Measurements from ENCODE around the gene MPST. TPM values are rescaled to one million over a fixed set of nuclear protein-coding genes. Genes with fewer than 3 reads are reported as not detected.

MPST gene
- total RNA-seq, 2 experiments from 2014 or later: 29.6 to 32.7 TPM

DNA sequence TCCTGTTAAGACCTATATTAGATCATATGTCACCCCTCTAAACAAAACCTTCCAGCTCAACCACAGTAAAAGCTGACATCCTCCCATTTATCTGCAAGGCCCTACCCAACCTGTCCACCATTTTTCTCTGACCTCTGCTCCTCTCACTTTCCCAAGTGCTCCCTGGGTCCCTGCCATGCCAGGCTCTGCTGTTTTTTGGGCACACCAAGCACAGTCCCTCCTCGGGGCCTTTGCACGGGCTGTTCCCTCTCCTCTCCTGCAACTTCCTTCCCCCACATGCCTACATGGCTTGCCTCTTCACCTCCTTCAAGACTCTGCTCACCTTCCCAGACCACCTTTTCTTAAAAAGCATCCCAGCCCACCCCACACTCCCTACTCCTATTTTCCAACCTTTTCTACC is 10.1 kb upstream of the MPST start:
- DNase-seq: no peak
- Mint-ChIP-seq H3K36me3 (ENCODE audit: low read depth) (peaks cover 2% of the 10 kb centered on the region), H3K4me1 (no peaks in the 10 kb centered on the region), H3K9me3 (no peaks in the 10 kb centered on the region), H3K27me3 (peaks cover 40% of the 10 kb centered on the region), H3K27ac (no peak overlapping the region), H3K4me3 (no peak overlapping the region)
- CTCF ChIA-PET: interaction anchor here (1.4 kb wide), 1 partner anchor 12 kb away, joined by 3 read pairs; no protein-coding TSS in a partner anchor
- POLR2A ChIA-PET: no interaction called here

DNA sequence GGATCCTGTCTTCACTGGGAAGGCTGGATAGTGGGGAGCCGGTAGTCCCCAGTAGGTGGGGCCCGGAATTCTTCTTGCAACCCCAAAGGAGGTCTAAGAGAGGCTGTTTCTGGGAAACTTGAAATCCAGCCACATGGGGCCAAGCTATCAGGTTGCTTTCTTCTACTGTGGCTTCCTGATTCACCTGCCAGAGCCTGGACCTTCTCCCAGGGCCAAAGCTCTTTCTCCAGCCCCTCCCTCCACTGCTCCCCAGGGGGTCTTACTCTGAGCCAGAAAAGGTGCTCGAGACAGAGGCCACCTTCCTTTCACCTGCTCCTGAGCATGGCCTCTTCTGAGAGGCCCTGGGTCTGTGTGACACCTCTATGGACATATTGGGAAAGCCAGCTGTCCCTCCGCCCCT is 9.4 kb upstream of the MPST start:
- CTCF ChIA-PET: interaction anchor here (1.4 kb wide), 1 partner anchor 11 kb away, joined by 3 read pairs; no protein-coding TSS in a partner anchor

DNA sequence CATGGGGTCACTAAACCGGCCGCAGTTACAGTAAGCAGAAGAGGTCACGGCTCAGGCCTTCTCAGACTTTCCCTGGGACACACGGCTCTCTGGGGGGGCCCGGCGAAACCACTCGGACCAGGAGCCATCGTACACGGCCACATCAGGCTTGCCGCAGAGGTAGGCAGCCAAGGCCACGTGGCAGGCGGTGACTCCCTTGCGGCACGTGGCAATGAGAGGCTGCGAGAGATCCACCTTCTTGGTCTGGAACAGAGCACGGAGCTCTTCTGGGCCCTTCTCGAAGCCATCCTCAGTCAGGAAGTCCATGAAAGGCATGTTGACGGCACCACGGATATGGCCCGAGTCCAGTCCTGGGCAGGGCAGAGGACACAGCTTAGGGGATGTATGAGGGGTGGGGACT is 8.6 kb upstream of the MPST start:
- Mint-ChIP-seq H3K4me1 (no peaks in the 10 kb centered on the region), H3K9me3 (no peaks in the 10 kb centered on the region), H3K27me3 (peaks cover 29% of the 10 kb centered on the region), H3K4me3 (no peak overlapping the region), H3K27ac (no peak overlapping the region), H3K36me3 (ENCODE audit: low read depth) (peaks cover 1% of the 10 kb centered on the region)
- POLR2A ChIA-PET: no interaction called here
- no peak for DNase-seq
- CTCF ChIA-PET: interaction anchor here (1.0 kb wide), 2 partner anchors 11 kb away, joined by 3 read pairs; no protein-coding TSS in a partner anchor

More for the DNA sequence above, 9.4 kb upstream of the MPST start:
- no peak overlapping the region for H3K27ac Mint-ChIP-seq
- no peaks in the 10 kb centered on the region for H3K4me1 Mint-ChIP-seq
- POLR2A ChIA-PET: no interaction called here
- peaks cover 2% of the 10 kb centered on the region for H3K36me3 Mint-ChIP-seq (ENCODE audit: low read depth)
- H3K4me3 Mint-ChIP-seq: no peak overlapping the region
- DNase-seq: no peak
- no peaks in the 10 kb centered on the region for H3K9me3 Mint-ChIP-seq
- H3K27me3 Mint-ChIP-seq: peaks cover 37% of the 10 kb centered on the region

DNA sequence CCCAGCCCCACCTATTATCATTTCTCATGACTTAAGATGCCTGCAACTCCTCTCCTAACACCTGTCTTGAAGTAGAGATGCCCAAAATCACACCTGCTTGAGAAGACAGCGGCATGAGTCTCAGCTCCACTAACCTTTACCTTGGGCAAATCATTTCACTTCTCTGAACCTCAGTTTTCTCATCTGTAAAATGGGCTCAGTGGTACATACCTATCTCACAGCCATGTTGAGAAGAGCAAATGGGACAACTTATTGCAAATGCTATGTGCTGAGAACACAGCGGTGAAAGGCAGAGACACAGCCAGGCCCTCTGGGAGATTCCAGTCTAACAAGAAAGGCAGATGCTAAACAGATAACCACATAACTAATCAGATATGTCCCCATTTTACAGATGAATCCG is 8.1 kb upstream of the MPST start:
- POLR2A ChIA-PET: no interaction called here
- Mint-ChIP-seq H3K4me1 (no peaks in the 10 kb centered on the region), H3K36me3 (ENCODE audit: low read depth) (no peaks in the 10 kb centered on the region), H3K9me3 (no peaks in the 10 kb centered on the region), H3K27me3 (peaks cover 24% of the 10 kb centered on the region), H3K4me3 (no peak overlapping the region), H3K27ac (no peak overlapping the region)
- no peak for DNase-seq
- CTCF ChIA-PET: interaction anchor here (1.0 kb wide), 2 partner anchors 10 to 11 kb away, joined by 3 read pairs; no protein-coding TSS in a partner anchor

DNA sequence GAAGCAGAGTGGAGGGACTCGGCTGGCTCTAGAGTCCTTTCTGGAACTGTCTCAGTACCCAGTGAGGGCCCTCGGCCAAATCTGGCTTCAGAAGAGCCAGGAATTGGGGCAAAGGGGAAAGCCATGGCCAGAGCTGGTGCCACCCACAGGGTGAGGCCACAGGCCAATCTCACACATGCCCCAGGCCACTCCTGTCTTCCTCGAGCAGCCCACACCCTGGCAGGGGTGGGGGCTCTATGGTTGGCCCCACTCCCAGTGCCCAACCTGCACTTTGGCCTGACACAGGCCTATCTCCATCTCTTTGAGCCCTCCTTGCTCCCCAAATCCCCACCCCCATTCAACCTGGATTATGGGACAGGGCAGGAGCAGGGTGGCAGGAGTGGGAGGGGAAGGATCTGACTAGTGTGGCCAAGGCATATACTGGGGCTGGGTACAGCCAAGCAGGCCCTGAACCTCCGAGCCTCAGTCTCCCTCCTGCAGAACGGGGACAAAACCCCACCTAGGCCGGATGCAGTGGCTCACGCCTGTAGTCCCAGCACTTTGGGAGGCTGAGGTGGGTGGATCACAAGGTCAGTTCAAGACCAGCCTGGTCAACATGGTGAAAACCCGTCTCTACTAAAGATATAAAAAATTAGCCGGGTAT is 7.2 kb upstream of the MPST start:
- CTCF ChIA-PET: no interaction called here
- H3K36me3 Mint-ChIP-seq (ENCODE audit: low read depth): no peaks in the 10 kb centered on the region
- no peak overlapping the region for H3K4me3 Mint-ChIP-seq
- H3K4me1 Mint-ChIP-seq: no peaks in the 10 kb centered on the region
- H3K27ac Mint-ChIP-seq: no peak overlapping the region
- H3K27me3 Mint-ChIP-seq: peaks cover 16% of the 10 kb centered on the region
- no peak for DNase-seq
- POLR2A ChIA-PET: no interaction called here
- no peaks in the 10 kb centered on the region for H3K9me3 Mint-ChIP-seq

DNA sequence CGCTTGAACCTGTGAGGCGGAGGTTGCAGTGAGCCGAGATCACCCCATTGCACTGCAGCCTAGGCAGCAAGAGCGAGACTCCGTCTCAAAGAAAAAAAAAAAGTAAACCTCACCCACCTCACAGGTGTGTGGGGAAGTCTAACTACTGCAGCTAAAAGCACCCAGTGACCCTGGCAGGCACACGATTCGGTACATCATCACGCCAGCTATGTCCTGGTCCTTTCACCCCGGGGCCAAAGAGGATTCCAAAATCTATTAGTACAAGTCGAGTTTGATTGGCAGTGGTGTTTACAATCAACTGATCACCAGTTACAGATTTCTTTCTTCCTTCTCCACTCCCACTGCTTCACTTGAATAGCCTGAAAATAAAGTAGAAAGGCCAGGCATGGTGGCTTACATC is 6.6 kb upstream of the MPST start:
- Mint-ChIP-seq H3K9me3 (no peaks in the 10 kb centered on the region), H3K27ac (no peak overlapping the region), H3K36me3 (ENCODE audit: low read depth) (no peaks in the 10 kb centered on the region), H3K4me1 (no peaks in the 10 kb centered on the region), H3K27me3 (peaks cover 10% of the 10 kb centered on the region), H3K4me3 (no peak overlapping the region)
- DNase-seq: no peak
- POLR2A ChIA-PET: no interaction called here
- CTCF ChIA-PET: interaction anchor here (1.1 kb wide), 1 partner anchor 9 kb away, joined by 4 read pairs; no protein-coding TSS in a partner anchor

DNA sequence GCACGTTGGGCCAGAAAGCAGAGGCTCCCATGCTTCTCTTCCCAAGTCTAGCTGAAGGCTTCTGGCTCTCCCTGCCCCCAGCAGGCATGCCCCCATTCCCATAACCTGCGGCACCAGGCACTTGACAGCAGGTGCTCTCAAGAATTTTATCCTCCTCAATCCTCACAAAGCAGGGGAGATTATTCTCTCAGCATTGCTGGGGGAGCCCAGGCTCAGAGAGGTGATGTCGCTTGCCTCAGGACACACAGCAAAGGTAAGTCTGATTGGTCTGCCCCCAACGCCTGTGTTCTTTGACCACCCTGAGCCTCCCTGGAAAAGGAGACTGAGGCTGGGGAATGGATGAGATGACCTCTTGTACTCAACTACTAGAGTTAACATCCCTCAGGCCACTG is 5.1 kb upstream of the MPST start:
- no peak overlapping the region for H3K4me3 Mint-ChIP-seq
- DNase-seq: no peak
- H3K9me3 Mint-ChIP-seq: no peaks in the 10 kb centered on the region
- peaks cover 2% of the 10 kb centered on the region for H3K4me1 Mint-ChIP-seq
- H3K27me3 Mint-ChIP-seq: peaks cover 3% of the 10 kb centered on the region
- ChIA-PET CTCF (no interaction called here), POLR2A (no interaction called here)
- H3K36me3 Mint-ChIP-seq (ENCODE audit: low read depth): no peaks in the 10 kb centered on the region
- no peak overlapping the region for H3K27ac Mint-ChIP-seq

DNA sequence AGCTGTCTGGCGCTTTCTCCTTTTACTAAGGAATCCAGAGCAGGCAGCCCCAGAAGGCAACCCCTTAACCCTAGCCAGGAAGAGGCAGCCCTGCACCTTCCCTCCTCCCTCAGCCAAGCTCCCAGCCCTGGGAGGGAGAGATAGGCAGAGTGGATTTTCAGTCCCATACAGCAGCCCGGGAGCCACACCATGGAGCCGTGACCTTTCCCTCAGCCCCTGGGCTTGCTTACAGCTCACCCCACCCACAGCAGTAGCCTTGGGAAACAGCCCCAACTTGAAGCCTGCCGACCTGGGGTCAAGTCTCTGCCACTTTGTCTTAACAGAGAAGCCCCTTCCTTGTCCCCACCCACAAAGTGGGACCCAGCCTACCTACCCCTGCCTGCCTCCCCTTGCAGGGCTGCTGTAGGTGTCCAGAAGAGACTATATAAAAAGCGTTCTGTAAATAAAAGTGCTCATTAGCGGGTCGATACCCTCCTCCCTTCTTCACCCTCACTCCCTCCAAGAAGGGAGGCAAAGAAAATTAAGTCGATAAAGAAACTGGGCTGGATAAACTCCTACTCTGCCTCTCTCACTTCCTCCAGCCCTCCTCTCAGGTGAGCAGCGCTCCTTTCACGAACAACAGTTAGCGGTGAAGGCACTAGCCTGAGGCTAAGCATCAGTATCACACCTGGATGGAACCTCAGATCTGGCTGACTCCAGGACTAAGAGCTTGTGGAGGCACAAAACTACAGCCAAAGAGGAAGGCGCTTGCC is 4.5 kb upstream of the MPST start:
- Mint-ChIP-seq H3K27me3 (no peaks in the 10 kb centered on the region), H3K4me3 (no peak overlapping the region), H3K9me3 (no peaks in the 10 kb centered on the region), H3K36me3 (ENCODE audit: low read depth) (no peaks in the 10 kb centered on the region), H3K27ac (no peak overlapping the region), H3K4me1 (peaks cover 4% of the 10 kb centered on the region)
- POLR2A ChIA-PET: interaction anchor here (1.0 kb wide), 1 partner anchor 8 kb away, joined by 3 read pairs; no protein-coding TSS in a partner anchor
- CTCF ChIA-PET: interaction anchor here (1.5 kb wide), 1 partner anchor 13 kb away, joined by 5 read pairs; no protein-coding TSS in a partner anchor
- no peak for DNase-seq

DNA sequence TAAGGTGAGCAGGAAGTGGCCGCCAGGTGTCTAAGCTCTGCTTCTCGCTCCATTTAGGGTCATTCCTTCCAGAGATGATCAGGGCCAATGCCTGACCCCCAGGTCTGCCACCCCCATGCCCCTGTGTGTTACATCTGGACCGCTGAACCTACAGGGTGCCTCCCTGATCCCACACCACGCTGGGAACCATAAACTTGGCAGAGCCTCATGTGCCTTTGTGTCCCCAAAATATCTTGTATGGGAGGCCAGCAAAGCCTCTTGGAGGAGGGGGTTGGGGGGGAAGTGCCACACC is 4.0 kb upstream of the MPST start:
- no peak overlapping the region for H3K4me3 Mint-ChIP-seq
- no peaks in the 10 kb centered on the region for H3K27me3 Mint-ChIP-seq
- no peaks in the 10 kb centered on the region for H3K9me3 Mint-ChIP-seq
- ChIA-PET POLR2A (interaction anchor here (0.6 to 1.0 kb wide), 2 partner anchors 8 to 9 kb away, joined by 3 read pairs; a partner anchor contains a TSS), CTCF (interaction anchor here (1.5 kb wide), 1 partner anchor 13 kb away, joined by 5 read pairs; no protein-coding TSS in a partner anchor)
- no peak overlapping the region for H3K27ac Mint-ChIP-seq
- peaks cover 10% of the 10 kb centered on the region for H3K4me1 Mint-ChIP-seq
- no peaks in the 10 kb centered on the region for H3K36me3 Mint-ChIP-seq (ENCODE audit: low read depth)
- no peak for DNase-seq

DNA sequence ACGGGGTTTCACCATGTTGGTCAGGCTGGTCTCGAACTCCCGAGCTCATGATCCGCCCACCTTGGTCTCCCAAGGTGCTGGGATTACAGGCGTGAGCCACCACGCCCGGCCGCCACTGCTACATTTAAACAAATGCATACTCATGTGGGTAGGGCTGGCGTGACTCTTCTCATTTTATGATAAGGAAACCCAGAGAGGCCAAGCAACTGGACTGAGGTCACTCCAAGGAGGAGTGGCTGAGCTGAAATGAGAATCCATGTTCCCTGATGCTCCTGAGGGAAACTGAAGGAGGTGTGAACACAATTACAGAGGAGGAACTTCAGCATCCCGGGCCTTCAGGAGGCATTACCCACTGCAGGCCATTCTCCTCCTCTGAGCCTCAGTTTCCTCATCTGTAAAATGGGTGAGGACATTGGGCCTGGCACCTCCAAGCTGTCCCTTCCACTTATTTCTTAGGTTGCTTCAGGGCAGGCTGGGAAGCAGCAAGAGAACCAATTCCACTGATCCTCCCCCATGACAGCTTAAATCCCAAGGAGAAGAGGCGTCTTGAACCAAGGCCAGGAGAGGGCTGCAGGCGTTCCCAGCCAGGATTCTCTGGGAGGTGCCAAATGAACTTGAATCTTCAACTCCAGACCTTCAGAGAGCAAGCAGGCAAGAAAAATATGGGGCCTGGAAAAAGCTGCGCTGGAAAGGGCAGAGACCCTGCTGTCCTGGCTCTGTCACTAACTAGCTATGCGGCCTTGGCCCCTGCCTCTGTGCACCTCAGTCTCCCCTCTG is 3.2 kb upstream of the MPST start:
- no peak overlapping the region for H3K27ac Mint-ChIP-seq
- no peak overlapping the region for H3K4me3 Mint-ChIP-seq
- no peaks in the 10 kb centered on the region for H3K36me3 Mint-ChIP-seq (ENCODE audit: low read depth)
- no peak for DNase-seq
- CTCF ChIA-PET: interaction anchor here (0.7 to 1.5 kb wide), 2 partner anchors 12 to 237 kb away, joined by 5 read pairs; no protein-coding TSS in a partner anchor
- POLR2A ChIA-PET: interaction anchor here (0.6 to 1.1 kb wide), 3 partner anchors 9 to 39 kb away, joined by 3 to 4 read pairs (median 3); a partner anchor contains a TSS
- peaks cover 16% of the 10 kb centered on the region for H3K4me1 Mint-ChIP-seq
- no peaks in the 10 kb centered on the region for H3K27me3 Mint-ChIP-seq
- no peaks in the 10 kb centered on the region for H3K9me3 Mint-ChIP-seq

DNA sequence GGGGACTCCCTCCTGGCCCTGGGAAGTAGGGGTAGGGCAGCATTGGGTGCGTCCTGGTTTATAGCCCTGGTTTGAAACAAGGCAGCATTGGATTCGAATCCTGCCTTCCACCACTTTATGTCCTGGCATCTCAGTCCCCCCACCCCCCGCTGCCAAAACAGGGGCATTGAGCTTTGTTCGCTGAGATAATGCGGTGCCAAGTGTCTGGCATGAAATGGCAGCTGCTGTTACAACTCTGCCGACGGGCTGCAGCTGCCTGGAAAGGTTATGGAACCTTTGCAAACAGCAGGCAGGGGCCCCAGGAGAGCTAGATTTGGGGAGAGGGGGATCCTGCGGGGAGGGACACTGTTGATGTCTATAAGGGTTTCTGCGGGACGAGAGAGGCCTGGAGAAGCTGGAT is 2.2 kb upstream of the MPST start:
- ChIA-PET POLR2A (interaction anchor here (0.9 kb wide), 1 partner anchor 157 kb away, joined by 3 read pairs; the partner anchor contains the start of gene NCF4), CTCF (no interaction called here)
- no peak for DNase-seq
- H3K9me3 Mint-ChIP-seq: no peaks in the 10 kb centered on the region
- H3K4me1 Mint-ChIP-seq: peaks cover 20% of the 10 kb centered on the region
- no peak overlapping the region for H3K27ac Mint-ChIP-seq
- H3K4me3 Mint-ChIP-seq: no peak overlapping the region
- no peaks in the 10 kb centered on the region for H3K36me3 Mint-ChIP-seq (ENCODE audit: low read depth)
- no peaks in the 10 kb centered on the region for H3K27me3 Mint-ChIP-seq

DNA sequence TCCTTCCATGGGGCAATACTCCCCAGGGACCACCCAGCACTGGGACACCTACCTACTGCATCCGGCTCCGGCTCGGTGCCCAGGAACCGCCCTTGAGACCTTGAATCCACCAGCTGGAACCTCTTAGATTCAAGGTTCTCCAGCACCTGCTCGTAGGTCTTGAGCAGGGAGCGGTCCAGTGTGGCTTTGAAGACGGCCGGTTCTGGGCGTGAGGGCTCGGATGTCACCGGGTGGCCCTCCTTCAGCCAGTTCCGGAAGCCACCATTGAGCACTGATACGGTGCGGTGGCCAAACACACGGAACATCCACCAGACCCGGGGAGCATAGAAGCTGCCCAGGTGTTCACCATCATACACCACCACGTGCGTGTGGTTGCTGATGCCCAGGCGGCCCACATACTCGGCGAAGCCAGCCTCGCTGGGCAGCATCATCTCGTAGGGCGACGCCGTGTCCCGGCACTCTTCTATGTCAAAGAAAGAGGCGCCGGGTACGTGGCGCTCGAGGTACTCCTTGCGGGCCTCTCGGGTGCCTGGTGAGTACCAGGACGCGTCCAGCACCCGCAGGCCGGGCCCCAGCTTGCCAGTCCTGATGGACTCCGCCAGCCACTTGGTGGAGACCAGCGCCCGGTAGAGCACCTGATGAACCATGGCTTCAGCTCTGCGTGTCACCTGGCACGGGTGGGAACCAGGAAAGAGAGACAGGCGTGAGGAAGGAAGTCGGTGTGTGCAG is 1.3 kb upstream of the MPST start:
- Mint-ChIP-seq H3K36me3 (ENCODE audit: low read depth) (no peaks in the 10 kb centered on the region), H3K27ac (no peak overlapping the region), H3K4me1 (peaks cover 20% of the 10 kb centered on the region), H3K4me3 (peak overlapping the region; percentile 74), H3K9me3 (no peaks in the 10 kb centered on the region), H3K27me3 (no peaks in the 10 kb centered on the region)
- no peak for DNase-seq
- POLR2A ChIA-PET: interaction anchor here (0.8 to 2.0 kb wide), 4 partner anchors 104 to 242 kb away, joined by 3 to 6 read pairs (median 4); partner anchors contain the start of genes IFT27 and NCF4
- CTCF ChIA-PET: interaction anchor here (0.6 to 3.1 kb wide), 5 partner anchors 18 to 165 kb away, joined by 3 to 14 read pairs (median 3); no protein-coding TSS in a partner anchor

All from activated CD4-positive, alpha-beta memory T cell treated with anti-CD3 and anti-CD28 coated beads, Interleukin-2, amount 10 ng/mL, durations not matched to agents 7 days and 5 days (primary cell).